ENCODE results near the gene RNF41. TPM values are rescaled to one million over a fixed set of nuclear protein-coding genes. Genes with fewer than 3 reads are reported as not detected.

Gene RNF41
- total RNA-seq, 2 donors from 2014 or later, result 45.1 to 88.4 TPM

DNA sequence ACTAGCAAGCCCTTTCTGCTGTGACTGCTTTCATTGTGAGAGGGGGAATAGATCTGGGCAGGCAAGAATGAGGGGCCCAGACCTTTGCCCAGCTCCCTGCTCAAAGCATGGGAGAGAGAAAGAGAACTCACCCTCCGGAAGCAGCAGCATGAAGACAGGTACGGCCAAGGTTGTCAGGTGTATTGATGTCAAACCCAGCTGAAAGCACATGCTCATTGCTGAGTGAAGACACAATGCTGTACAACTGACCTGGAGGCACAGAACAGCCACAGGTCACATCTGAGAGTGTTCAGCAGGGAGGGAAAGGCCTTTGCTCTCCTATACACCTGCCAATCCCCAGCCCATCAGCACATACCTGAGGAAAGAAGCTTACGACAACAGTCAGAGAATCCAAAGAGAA, 30.9 kb upstream of the RNF41 start:
- Histone ChIP-seq H3K4me3 (no peak overlapping the region), H3K36me3 (peaks cover 92% of the 10 kb centered on the region), H3K27ac (no peak overlapping the region), H3K9me3 (no peaks in the 10 kb centered on the region), H3K27me3 (no peaks in the 10 kb centered on the region), H3K4me1 (peaks cover 0 to 17% of the 10 kb centered on the region in 2 donors)
- TF ChIP-seq CTCF (IDR thresholded peaks at IDR 0.05), result no peak
- no peak for DNase-seq (ENCODE audit: low spot score)

GRCh38 chr12:56248711-56249110, 27.0 kb upstream of the RNF41 start:
- H3K4me3 ChIP-seq, result no peak overlapping the region
- peaks cover 0 to 8% of the 10 kb centered on the region in 2 donors for H3K4me1 ChIP-seq
- no peaks in the 10 kb centered on the region for H3K9me3 ChIP-seq
- TF ChIP-seq CTCF (IDR thresholded peaks at IDR 0.05), result no peak
- no peaks in the 10 kb centered on the region for H3K27me3 ChIP-seq
- H3K36me3 ChIP-seq, result peaks cover 99% of the 10 kb centered on the region
- no peak overlapping the region for H3K27ac ChIP-seq
- no peak for DNase-seq (ENCODE audit: low spot score)

DNA sequence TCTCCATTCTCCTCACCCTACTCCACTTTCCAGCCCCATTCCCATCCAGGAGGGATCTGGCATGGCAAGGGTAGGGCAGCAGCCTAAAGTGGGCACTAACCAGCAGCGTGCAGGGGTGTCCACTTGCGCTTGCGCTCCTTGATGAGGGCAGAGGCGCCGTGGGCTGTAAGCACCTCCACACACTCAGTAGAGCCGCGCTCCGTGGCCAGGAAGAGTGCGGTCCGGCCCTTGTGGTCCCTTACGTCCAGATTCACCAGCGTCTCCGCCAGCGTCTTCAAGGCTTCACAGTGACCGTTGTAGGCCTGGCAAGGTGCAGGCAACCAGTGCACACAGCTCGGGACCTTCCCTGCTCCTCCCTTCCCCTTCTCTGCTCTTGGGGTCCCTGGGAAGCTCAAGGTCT, 26.2 kb upstream of the RNF41 start:
- H3K4me3 ChIP-seq, result no peak overlapping the region
- no peaks in the 10 kb centered on the region for H3K9me3 ChIP-seq
- H3K36me3 ChIP-seq, result peaks cover 99% of the 10 kb centered on the region
- H3K27me3 ChIP-seq, result no peaks in the 10 kb centered on the region
- H3K27ac ChIP-seq, result no peak overlapping the region
- TF ChIP-seq CTCF (IDR thresholded peaks at IDR 0.05), result no peak
- H3K4me1 ChIP-seq, result peaks cover 0 to 9% of the 10 kb centered on the region in 2 donors
- DNase-seq (ENCODE audit: low spot score), result no peak

DNA sequence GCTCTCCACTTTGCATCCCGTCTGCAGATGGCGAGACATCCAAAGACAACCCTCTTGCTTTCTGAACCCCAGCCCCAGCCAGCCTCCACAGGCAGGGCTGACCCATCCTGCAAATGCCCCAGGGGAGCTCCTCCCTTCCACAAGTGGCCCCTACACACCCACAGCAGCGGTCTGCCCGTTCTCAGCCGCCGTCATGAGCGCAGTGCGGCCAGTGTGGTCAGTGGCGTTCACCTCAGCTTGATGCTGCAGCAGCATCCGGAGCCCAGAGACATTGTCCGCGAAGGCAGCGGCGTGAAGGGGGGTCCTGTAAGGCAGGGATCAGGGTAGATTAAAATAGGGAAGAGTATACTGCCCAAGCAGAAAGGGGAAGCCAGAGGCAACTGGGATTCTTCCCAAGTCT, 22.8 kb upstream of the RNF41 start:
- Histone ChIP-seq H3K27ac (no peak overlapping the region), H3K4me1 (peaks cover 0 to 9% of the 10 kb centered on the region in 2 donors), H3K36me3 (peaks cover 99% of the 10 kb centered on the region), H3K27me3 (no peaks in the 10 kb centered on the region), H3K9me3 (no peaks in the 10 kb centered on the region), H3K4me3 (no peak overlapping the region)
- no peak for DNase-seq (ENCODE audit: low spot score)
- no peak for TF ChIP-seq CTCF (IDR thresholded peaks at IDR 0.05)

DNA sequence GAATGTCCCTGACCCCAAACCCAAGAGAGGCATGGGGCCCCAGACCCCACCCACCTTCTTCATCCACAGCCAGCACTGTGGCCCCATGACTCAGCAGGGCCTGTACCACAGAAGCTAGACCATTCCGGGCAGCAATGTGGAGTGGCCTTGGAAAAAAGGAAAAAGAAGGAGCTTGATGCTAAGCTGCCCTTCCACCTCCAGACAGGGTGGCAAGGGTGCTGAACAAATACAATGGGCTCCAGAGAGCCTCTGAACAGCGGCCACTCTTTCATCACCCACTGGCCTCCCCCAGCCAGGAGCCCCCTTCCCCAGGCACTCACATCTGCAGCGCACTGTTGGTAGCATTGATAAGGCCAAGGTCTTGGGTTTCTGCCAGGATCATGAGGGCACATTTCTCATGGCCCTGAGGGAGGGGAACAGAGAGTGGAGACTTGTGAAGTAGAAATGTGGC, 22.0 kb upstream of the RNF41 start:
- TF ChIP-seq CTCF (IDR thresholded peaks at IDR 0.05), result no peak
- no peaks in the 10 kb centered on the region for H3K9me3 ChIP-seq
- no peak overlapping the region for H3K4me3 ChIP-seq
- H3K36me3 ChIP-seq, result peaks cover 94% of the 10 kb centered on the region
- no peak overlapping the region for H3K27ac ChIP-seq
- no peaks in the 10 kb centered on the region for H3K27me3 ChIP-seq
- no peak for DNase-seq (ENCODE audit: low spot score)
- H3K4me1 ChIP-seq, result peaks cover 0 to 9% of the 10 kb centered on the region in 2 donors

DNA sequence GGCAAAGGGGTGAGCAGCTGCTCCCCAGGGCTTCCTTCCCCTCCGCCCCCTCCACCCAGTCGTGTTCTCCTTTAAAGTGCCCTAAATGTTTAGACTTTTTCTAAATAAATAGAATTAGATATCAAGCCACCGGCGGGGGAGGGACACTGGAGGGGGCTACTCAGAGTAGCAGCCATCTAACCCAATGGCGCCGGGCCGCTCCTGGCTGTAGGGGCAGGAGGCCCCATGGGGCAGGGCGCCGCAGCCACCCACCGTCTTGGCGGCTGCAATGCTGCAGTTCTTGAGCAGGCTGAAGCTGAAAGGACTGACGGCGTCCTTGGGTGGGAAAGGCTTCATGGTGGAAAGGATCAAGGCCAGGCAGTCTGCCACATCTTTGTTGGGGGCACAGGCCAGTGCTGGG, 21.3 kb upstream of the RNF41 start:
- Histone ChIP-seq H3K27me3 (no peaks in the 10 kb centered on the region), H3K36me3 (peaks cover 86% of the 10 kb centered on the region), H3K4me3 (no peak overlapping the region), H3K4me1 (peaks cover 0 to 9% of the 10 kb centered on the region in 2 donors), H3K27ac (no peak overlapping the region), H3K9me3 (no peaks in the 10 kb centered on the region)
- DNase-seq (ENCODE audit: low spot score), result no peak
- no peak for TF ChIP-seq CTCF (IDR thresholded peaks at IDR 0.05)
